Activated CD4-positive, alpha-beta T cell treated with anti-CD3 and anti-CD28 coated beads for 48 hours (primary cell): ENCODE measurements around the gene WBP2.
A peak's percentile ranks its signal among the peaks of the same experiment; 100 is the strongest.
"Not testable (repeated sequence)": the region's sequence is repeated elsewhere in the genome, so short reads cannot be mapped to it uniquely, and the experiment has no call there.

Source experiments
- DNase-seq: peaks from one replicate; pipeline ENCODE4 v3.0.0-alpha.2; 2020

WBP2 gene

GRCh38 chr17:75865404-75866188, 10.5 kb upstream of the WBP2 start:
- not testable (repeated sequence) for DNase-seq

- not testable (repeated sequence) for DNase-seq
Measured at GRCh38 chr17:75864887-75865286, 9.8 kb upstream of the WBP2 start.

DNA sequence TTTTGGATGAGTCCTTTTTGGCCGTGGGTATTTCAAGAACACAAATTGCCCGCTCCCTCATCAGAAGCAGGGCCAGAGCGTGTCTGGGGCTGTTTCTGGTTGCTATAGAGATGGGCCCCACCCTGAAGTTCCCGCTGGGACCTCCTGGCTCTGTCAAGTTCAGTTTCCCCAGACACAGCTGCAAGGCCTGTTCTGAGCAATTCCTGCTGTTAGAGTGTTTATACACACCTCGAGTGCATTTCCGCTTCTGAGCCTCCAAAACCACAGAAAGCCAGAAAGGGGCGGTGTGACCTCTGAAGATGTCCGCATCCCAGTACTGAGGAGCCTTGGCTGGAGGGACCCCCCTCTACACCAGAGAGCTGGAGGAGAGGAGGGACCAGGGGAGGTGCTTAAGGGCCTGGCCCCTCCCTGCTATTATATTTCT, 9.3 kb upstream of the WBP2 start:
- DNase-seq = peak; percentile 54

GRCh38 chr17:75861927-75862317, 6.8 kb upstream of the WBP2 start:
- no peak for DNase-seq

GRCh38 chr17:75859358-75859757, 4.2 kb upstream of the WBP2 start:
- DNase-seq = not testable (repeated sequence)

DNA sequence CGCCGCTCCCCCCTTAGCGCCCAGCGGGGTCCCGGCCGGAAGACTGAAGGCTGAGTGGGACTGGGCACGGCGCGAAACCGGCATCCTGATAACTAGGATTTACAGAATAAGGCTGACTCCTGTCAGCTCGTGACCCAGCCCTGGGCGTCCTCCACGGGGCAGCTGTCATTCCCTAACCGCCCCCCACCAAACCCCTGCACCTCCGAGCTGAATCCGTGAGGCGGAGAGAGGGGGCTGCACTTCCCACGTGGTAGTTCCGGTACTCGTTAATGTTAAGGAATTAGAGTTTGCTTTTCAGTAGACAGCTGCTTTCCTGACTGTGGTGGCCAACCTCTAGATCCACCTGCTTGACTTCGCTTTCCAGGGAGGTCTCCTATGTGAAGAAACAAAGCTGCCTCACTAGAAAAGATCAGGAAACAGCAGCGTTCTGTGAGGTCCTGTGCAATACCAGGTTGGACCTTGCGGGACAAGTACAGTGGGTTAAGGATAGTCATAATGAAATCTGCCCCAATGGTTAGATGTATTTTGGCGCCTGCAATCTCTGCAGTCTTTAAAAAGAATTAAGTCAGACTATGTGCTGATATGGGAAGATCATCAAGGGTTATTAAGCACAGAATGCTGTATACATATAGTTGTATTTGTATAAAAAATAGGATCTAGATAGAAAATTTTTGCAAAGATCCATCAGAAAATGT, 1.1 kb upstream of the WBP2 start:
- DNase-seq = peak; percentile 24

GRCh38 chr17:75854881-75855309, 240 bp downstream of the WBP2 start:
- no peak for DNase-seq

GRCh38 chr17:75854101-75854748, 910 bp downstream of the WBP2 start:
- DNase-seq = no peak

DNA sequence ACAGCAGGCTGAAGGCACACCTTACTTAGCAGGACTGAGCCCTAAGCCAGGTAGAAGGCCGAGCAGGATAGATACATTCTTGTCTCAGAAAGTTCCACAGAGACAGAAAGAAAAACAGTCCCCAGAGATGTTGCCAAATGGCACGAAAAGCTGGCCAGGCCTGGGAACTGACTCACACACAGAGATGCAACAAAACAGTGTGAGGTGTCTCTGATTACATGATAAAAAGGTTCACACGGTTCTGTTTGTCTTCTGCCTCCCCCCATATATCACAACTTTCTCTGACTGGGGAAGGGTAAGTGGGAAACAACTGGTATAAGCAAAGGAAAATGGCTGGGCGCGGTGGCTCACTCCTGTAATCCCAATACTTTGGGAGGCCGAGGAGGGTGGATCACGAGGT, 1.7 kb downstream of the WBP2 start:
- no peak for DNase-seq

GRCh38 chr17:75851693-75851991, 3.5 kb downstream of the WBP2 start:
- not testable (repeated sequence) for DNase-seq

GRCh38 chr17:75850928-75851692, 4.0 kb downstream of the WBP2 start:
- no peak for DNase-seq

- DNase-seq = no peak
Measured at GRCh38 chr17:75849724-75850123, 5.4 kb downstream of the WBP2 start.

GRCh38 chr17:75849279-75849646, 5.9 kb downstream of the WBP2 start:
- DNase-seq = no peak

DNA sequence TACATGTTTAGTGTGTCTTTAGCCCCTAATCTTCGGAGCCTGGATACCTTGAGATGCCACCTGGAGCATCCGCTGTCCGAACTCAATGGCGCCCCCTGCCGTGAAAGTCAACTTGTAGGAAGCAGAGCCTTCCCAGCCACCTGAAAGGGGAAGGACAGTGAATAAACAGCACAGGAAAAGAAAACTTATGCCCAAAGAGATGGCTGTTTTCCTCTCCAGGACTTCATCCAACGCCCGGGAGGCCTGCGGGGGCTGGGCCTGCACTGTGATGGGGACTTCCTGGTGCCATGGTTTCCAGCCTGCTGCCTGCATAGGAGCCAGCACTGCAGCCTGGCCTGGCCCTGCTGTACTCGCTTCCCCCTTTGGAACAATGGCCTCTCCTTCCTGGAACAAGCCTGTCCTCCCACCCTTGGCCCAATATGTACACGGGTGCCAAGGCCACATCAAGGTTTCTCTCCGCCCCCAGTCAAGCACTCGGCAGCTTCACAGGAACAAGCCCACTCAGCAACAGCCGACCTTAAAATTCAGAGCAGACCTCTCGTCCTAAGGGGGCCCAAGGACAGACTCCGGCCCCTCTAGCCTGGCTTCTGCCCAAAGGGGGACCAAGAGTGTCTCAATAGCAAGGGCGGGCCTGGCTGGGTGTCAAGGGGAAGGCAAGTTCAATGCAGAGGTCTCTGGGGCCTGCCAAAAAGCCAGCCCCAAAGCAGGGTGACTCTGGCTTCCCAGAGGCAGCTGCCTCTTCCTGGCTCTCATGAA, 6.4 kb downstream of the WBP2 start:
- DNase-seq = peak; percentile 91

- DNase-seq = no peak
Measured at GRCh38 chr17:75847614-75848522, 7.3 kb downstream of the WBP2 start.

DNA sequence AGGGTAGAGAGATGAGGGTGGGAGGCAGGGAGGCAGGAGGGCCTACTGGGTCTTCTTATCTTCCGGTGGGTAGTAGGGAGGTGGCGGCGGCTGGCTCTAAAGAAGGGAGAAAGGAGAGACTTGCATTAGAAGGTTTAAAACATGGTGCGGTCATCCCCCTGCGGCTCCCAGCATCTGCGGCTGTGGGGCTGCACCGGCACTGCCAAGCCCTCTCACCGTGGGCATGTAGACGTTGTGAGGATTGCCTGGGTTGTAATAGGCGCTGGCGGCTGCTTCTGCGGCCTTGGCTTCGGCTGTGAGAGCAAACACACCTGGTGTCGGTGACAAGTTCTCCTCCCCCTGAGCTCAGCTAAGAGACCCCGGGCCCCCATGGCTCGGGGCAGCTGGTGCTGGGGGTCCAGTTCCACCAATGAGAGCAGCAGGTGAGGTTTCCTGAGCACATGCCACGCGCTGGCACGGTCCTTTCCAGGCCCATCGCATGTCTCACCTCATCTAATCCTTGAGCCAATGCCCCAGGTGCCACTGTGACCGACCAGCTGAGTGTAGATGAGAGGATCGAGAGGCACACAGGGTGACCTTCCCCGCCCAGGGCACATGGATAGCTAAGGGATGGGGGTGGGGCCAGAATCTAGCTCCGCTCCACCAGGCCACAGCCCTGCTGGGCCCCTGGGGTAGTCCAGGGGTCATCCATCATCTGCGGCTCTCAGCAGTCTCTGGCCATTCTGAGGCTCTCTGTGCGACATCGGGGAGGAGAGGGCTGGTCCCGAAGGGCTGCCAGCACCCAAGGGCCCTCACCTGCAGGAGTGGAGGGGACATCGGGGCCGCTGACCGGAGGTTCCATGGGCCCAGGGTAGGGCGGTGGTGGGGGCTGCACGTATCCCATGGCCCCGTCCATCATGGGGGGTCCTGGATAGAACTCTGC, 8.2 kb downstream of the WBP2 start:
- no peak for DNase-seq

- no peak for DNase-seq
Measured at GRCh38 chr17:75845933-75846691, 9.0 kb downstream of the WBP2 start.

GRCh38 chr17:75845058-75845711, 9.9 kb downstream of the WBP2 start:
- peak; percentile 85 for DNase-seq

GRCh38 chr17:75844530-75845057, 10.5 kb downstream of the WBP2 start:
- peak; percentile 35 for DNase-seq
